IMR-90 (cell line): Measurements from ENCODE around the gene STRIP2. TPM values are rescaled to one million over a fixed set of nuclear protein-coding genes. Genes with fewer than 3 reads are reported as not detected.
"Not testable (repeated sequence)": the region's sequence is repeated elsewhere in the genome, so short reads cannot be mapped to it uniquely, and the experiment has no call there.

ENCODE experiments used
- ATAC-seq: fragments of 200-7000 bp; cut with Tn5 transposase; 2 replicates; pipeline ENCODE4 v1.9.1; 2020; ENCODE audit warnings: low read depth, mild to moderate bottlenecking, moderate library complexity
- BruUV-seq: library from RNA; stranded (reverse); fragments of 400-500 nt; replicated peaks from 2 replicates; lab custom pipeline; 2021; lab: Mats Ljungman, UMichigan
- CTCF ChIA-PET: fragments of 300-600 bp; formaldehyde crosslinking; extraction: SDS; loops from one replicate; lab custom pipeline; 2021; ENCODE audit warnings: antibody characterized with exemption; lab: Yijun Ruan, JAX
- POLR2A ChIA-PET: fragments of 300-600 bp; sonication (Branson Sonifier 250); formaldehyde crosslinking; loops from one replicate; lab custom pipeline; 2022; ENCODE audit warnings: antibody characterized with exemption; ENCODE audit not compliant: unreplicated experiment; lab: Charles Lee
- DNase-seq: peaks from one replicate; pipeline ENCODE4 v3.0.0; 2013
- H2AFZ ChIP-seq: replicated peaks from 2 replicates; pipeline ENCODE3; 2013; ENCODE audit warnings: low read length, mild to moderate bottlenecking; ENCODE audit not compliant: poor library complexity
- H2AK5ac ChIP-seq: 2 replicates; pipeline ENCODE4 v1.6.1; 2013; ENCODE audit warnings: low read depth, low read length, inconsistent platforms
- H2AK9ac ChIP-seq: replicated peaks from 2 replicates; pipeline ENCODE3; 2013; ENCODE audit warnings: mild to moderate bottlenecking, low read depth, low read length, moderate library complexity; ENCODE audit not compliant: poor library complexity
- H2BK120ac ChIP-seq: 2 replicates; pipeline ENCODE4 v1.6.1; 2013; ENCODE audit warnings: low read depth, low read length, inconsistent platforms
- H2BK15ac ChIP-seq: 3 replicates; pipeline ENCODE4 v1.6.1; 2013; ENCODE audit warnings: low read depth, low read length, inconsistent platforms
- H2BK20ac ChIP-seq: 2 replicates; pipeline ENCODE4 v1.6.1; 2013; ENCODE audit warnings: low read depth, mild to moderate bottlenecking, inconsistent platforms, low read length, moderate library complexity
- H2BK5ac ChIP-seq: 2 replicates; pipeline ENCODE4 v1.6.1; 2013; ENCODE audit warnings: mild to moderate bottlenecking, low read depth, low read length, inconsistent platforms; ENCODE audit not compliant: poor library complexity, severe bottlenecking
- H3K14ac ChIP-seq: replicated peaks from 2 replicates; pipeline ENCODE4 v1.6.1; 2013; ENCODE audit warnings: low read depth, low read length, inconsistent platforms
- H3K18ac ChIP-seq: 2 replicates; pipeline ENCODE4 v1.6.1; 2013; ENCODE audit warnings: low read depth, low read length, control low read depth
- H3K23ac ChIP-seq: 2 replicates; pipeline ENCODE4 v1.6.1; 2013; ENCODE audit warnings: low read depth, low read length, inconsistent platforms
- H3K27ac ChIP-seq: 2 replicates; pipeline ENCODE4 v1.5.1; 2013; ENCODE audit warnings: mild to moderate bottlenecking, control low read depth, low read length; ENCODE audit not compliant: insufficient read depth
- H3K27me3 ChIP-seq: 2 replicates; pipeline ENCODE4 v1.6.1; 2013; ENCODE audit warnings: low read length; ENCODE audit not compliant: control insufficient read depth, insufficient read depth
- H3K36me3 ChIP-seq: 2 replicates; pipeline ENCODE4 v1.6.1; 2013; ENCODE audit warnings: low read length, mixed read lengths; ENCODE audit not compliant: control insufficient read depth, insufficient read depth
- H3K4ac ChIP-seq: 2 replicates; pipeline ENCODE4 v1.6.1; 2013; ENCODE audit warnings: low read depth, low read length, inconsistent platforms
- H3K4me1 ChIP-seq: 2 replicates; pipeline ENCODE4 v1.6.1; 2013; ENCODE audit warnings: low read length, mixed read lengths; ENCODE audit not compliant: control insufficient read depth, insufficient read depth
- H3K4me2 ChIP-seq: 2 replicates; pipeline ENCODE4 v1.6.1; 2013; ENCODE audit warnings: low read depth, mild to moderate bottlenecking, control low read depth, low read length, moderate library complexity
- H3K4me3 ChIP-seq: 2 replicates; pipeline ENCODE4 v1.5.1; 2013; ENCODE audit warnings: low read depth, mild to moderate bottlenecking, control low read depth, low read length, moderate library complexity; ENCODE audit not compliant: insufficient read depth
- H3K56ac ChIP-seq: 2 replicates; pipeline ENCODE4 v1.6.1; 2013; ENCODE audit warnings: low read length, inconsistent platforms; ENCODE audit not compliant: insufficient read depth; ENCODE audit errors: extremely low read depth
- H3K79me1 ChIP-seq, 2 experiments: 2 replicates each; pipeline ENCODE4 v1.6.1; 2013; ENCODE audit warnings: low read length in 2 of 2, inconsistent platforms in 1 of 2, low read depth in 1 of 2
- H3K9ac ChIP-seq: 2 replicates; pipeline ENCODE4 v1.6.1; 2013; ENCODE audit warnings: low read depth, low read length, control low read depth
- H3K9me1 ChIP-seq: 2 replicates; pipeline ENCODE4 v1.6.1; 2013; ENCODE audit warnings: low read length, inconsistent platforms; ENCODE audit not compliant: insufficient read depth
- H3K9me3 ChIP-seq: 2 replicates; pipeline ENCODE4 v1.6.1; 2013; ENCODE audit warnings: low read length; ENCODE audit not compliant: control insufficient read depth, insufficient read depth
- H4K20me1 ChIP-seq: 2 replicates; pipeline ENCODE4 v1.6.1; 2013; ENCODE audit warnings: low read length, inconsistent platforms; ENCODE audit not compliant: insufficient read depth
- H4K5ac ChIP-seq: 2 replicates; pipeline ENCODE4 v1.6.1; 2013; ENCODE audit warnings: mild to moderate bottlenecking, low read depth, low read length, control low read depth
- H4K8ac ChIP-seq, 2 experiments: 2 replicates each; pipeline ENCODE4 v1.6.1; 2013; ENCODE audit warnings: low read depth in 2 of 2, low read length in 2 of 2, control low read depth in 1 of 2, inconsistent platforms in 1 of 2
- H4K91ac ChIP-seq: 2 replicates; pipeline ENCODE4 v1.6.1; 2013; ENCODE audit warnings: low read depth, low read length, inconsistent platforms; ENCODE audit not compliant: insufficient read depth
- CEBPB ChIP-seq: IDR thresholded peaks from 2 replicates; pipeline ENCODE4 v1.6.1; 2012; ENCODE audit warnings: low read depth, low read length, improper control_type of control experiment
- CTCF ChIP-seq: conservative IDR thresholded peaks from 2 replicates; pipeline ENCODE4 v1.5.1; 2012; ENCODE audit warnings: mild to moderate bottlenecking, low read depth, low read length, improper control_type of control experiment
- MAFK ChIP-seq: IDR thresholded peaks from 2 replicates; pipeline ENCODE4 v1.6.1; 2012; ENCODE audit warnings: low read depth, low read length, improper control_type of control experiment
- MAZ ChIP-seq: IDR thresholded peaks from 2 replicates; pipeline ENCODE4 v1.6.1; 2012; ENCODE audit warnings: low read depth, mild to moderate bottlenecking, low read length, improper control_type of control experiment, moderate library complexity, borderline replicate concordance
- RAD21 ChIP-seq: IDR thresholded peaks from 2 replicates; pipeline ENCODE4 v1.6.1; 2012; ENCODE audit warnings: low read length, improper control_type of control experiment
- WGBS, 2 experiments: methylation state at CpG; one replicate each; pipeline versions ENCODE4 v1.1.5 to v1.1.7; 2013; ENCODE audit warnings: missing lambda C conversion rate in 2 of 2; ENCODE audit not compliant: insufficient read length in 1 of 2; ENCODE audit errors: extremely low coverage in 2 of 2; 5-methylcytosine and 5-hydroxymethylcytosine counted together
- dilution Hi-C: fragments of 300-500 bp; cut with HindIII; formaldehyde crosslinking; loops from one replicate; pipeline ENCODE4 v1.14.3; 2018; ENCODE audit warnings: low sequenced_read_pairs; ENCODE audit not compliant: unreplicated experiment
- in situ Hi-C: fragments of 300-500 bp; cut with MboI; formaldehyde crosslinking; loops from 3 replicates; pipeline ENCODE4 v1.14.3; 2019; ENCODE audit warnings: low sequenced_read_pairs, inconsistent platforms, mixed read lengths
- intact Hi-C: fragments of 100-400 bp; cut with micrococcal nuclease; formaldehyde crosslinking; loops from 2 replicates; pipeline ENCODE4 v1.10.0; 2022
- polyA plus RNA-seq, 3 experiments: library from polyadenylated mRNA; depleted of rRNA; stranded (reverse); fragments of >200 nt; gene quantifications; 2 replicates each; pipeline ENCODE4 v1.2.3, GENCODE V29; 2012; ENCODE audit warnings: low replicate concordance in 1 of 3
- total RNA-seq: library from RNA; depleted of rRNA; stranded (reverse); fragments of >200 nt; gene quantifications from 2 replicates; pipeline ENCODE4 v1.2.3, GENCODE V29; 2012

The STRIP2 gene
- total and polyA plus RNA-seq, 2 of the 4 experiments (the other 2 are of a cell fraction) = 1.8 to 3.0 TPM

DNA sequence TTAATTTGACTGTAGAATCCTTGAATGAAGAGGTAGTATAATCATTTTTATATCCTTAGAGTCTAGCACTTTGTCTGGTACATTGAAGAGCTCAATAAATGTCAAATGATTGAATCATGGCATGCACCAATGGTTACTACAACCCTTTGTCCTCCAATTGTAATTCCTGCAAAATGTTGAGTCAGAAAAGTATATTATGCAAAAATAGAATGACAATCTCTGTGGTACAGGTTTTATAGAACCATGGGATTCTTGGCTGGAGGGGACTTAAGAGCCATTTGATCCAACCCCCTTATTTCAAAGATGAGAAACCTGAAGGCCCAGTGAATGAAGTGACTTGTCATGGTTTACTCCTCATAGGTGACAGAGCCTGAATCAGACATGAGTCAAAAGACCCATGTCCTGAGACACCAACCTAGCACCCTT, 37.2 kb downstream of the STRIP2 start:
- Histone ChIP-seq H2BK20ac (no peak overlapping the region), H2BK5ac (no peak overlapping the region), H2AK5ac (no peak overlapping the region), H2BK15ac (no peak overlapping the region), H3K18ac (no peak overlapping the region), H3K4me2 (no peak overlapping the region), H3K9me1 (no peaks in the 10 kb centered on the region; the same call in 1 of the 2 replicates), H3K27me3 (no peaks in the 10 kb centered on the region), H3K36me3 (no peaks in the 10 kb centered on the region; the same call in 1 of the 2 replicates), H4K5ac (no peak overlapping the region), H4K91ac (no peak overlapping the region), H3K14ac (no peak overlapping the region), H3K79me1 (no peaks in the 10 kb centered on the region), H4K8ac (no peak overlapping the region), H3K56ac (no peak overlapping the region), H3K4me3 (no peak overlapping the region), H2BK120ac (no peak overlapping the region), H2AFZ (no peak overlapping the region), H3K9ac (no peak overlapping the region), H4K20me1 (no peaks in the 10 kb centered on the region), H3K4me1 (peaks cover 1% of the 10 kb centered on the region; the same call in 1 of the 2 replicates), H2AK9ac (no peak overlapping the region), H3K4ac (no peak overlapping the region), H3K27ac (no peak overlapping the region), H3K9me3 (no peaks in the 10 kb centered on the region), H3K23ac (no peak overlapping the region)
- dilution Hi-C loops = no loop called here
- no TSS peak for BruUV-seq
- no peak for DNase-seq
- no peak for ATAC-seq
- in situ Hi-C loops = loop anchor here (5.0 kb wide), 1 partner anchor 254 kb away; no protein-coding TSS in a partner anchor
- ChIA-PET POLR2A (no interaction called here), CTCF (interaction anchor here (0.5 to 2.1 kb wide), 7 partner anchors 103 to 258 kb away, joined by 3 to 15 read pairs (median 4); no protein-coding TSS in a partner anchor)
- intact Hi-C loops = no loop called here
- no peak for TF ChIP-seq MAFK
- no peak for TF ChIP-seq MAZ
- TF ChIP-seq CEBPB = no peak
- TF ChIP-seq CTCF = no peak
- TF ChIP-seq RAD21 = no peak

- POLR2A ChIA-PET, H3K4me1 ChIP-seq, dilution Hi-C loops, ATAC-seq, H2BK15ac ChIP-seq, H2AK9ac ChIP-seq, H2AK5ac ChIP-seq, H3K9me1 ChIP-seq, intact Hi-C loops, H3K4me3 ChIP-seq, H2AFZ ChIP-seq, H3K27me3 ChIP-seq, H4K20me1 ChIP-seq, H2BK20ac ChIP-seq, H3K36me3 ChIP-seq, H4K91ac ChIP-seq, H3K9ac ChIP-seq, H3K27ac ChIP-seq, BruUV-seq, H3K56ac ChIP-seq, H2BK5ac ChIP-seq, H3K14ac ChIP-seq, H3K9me3 ChIP-seq, H3K79me1 ChIP-seq, H2BK120ac ChIP-seq, H4K8ac ChIP-seq, H3K4ac ChIP-seq, H3K23ac ChIP-seq, H4K5ac ChIP-seq, CTCF ChIA-PET, DNase-seq, H3K4me2 ChIP-seq, H3K18ac ChIP-seq: not testable (repeated sequence)
- in situ Hi-C loops = loop anchor here (25.0 kb wide), 1 partner anchor 536 kb away; no protein-coding TSS in a partner anchor
- WGBS, 2 experiments = 100% methylated on average over 1 of the region's 27 CpGs; no CpG with 5 or more reads in 1 of the 2 experiments
These were observed 41.7 kb downstream of the STRIP2 start for GRCh38 chr7:129475931-129476330.
